Left colon (tissue), 2 donors: ENCODE measurements around the gene VSIR. TPM values are rescaled to one million over a fixed set of nuclear protein-coding genes. Genes with fewer than 3 reads are reported as not detected.
A peak's percentile ranks its signal among the peaks of the same experiment; 100 is the strongest.

Source experiments
- ATAC-seq: fragments of 200-7000 bp; cut with Tn5 transposase; one replicate; pipeline ENCODE4 v1.9.1; 2020; ENCODE audit warnings: mild to moderate bottlenecking, moderate library complexity
- DNase-seq, 2 donors: peaks; one replicate each; pipeline ENCODE4 v3.0.0-alpha.2; 2020
- intact Hi-C, 2 donors: fragments of 100-400 bp; cut with DNase I in 1 of 2; cut with micrococcal nuclease in 1 of 2; formaldehyde crosslinking; loops; one replicate each; pipeline versions ENCODE4 v1.11.2 to v1.14.0; 2022; cut with DNase I, micrococcal nuclease
- total RNA-seq, 2 donors: library from RNA; stranded (reverse); fragmentation: NEBNext Ultra II Directional; extraction: Animal tissue kit (Norgen Biotek cat#: 25700); gene quantifications; one replicate each; pipeline ENCODE4 v1.2.1, GENCODE V29; 2021
- donor health status: DM: no; HTN: no; CAD: no.
- donor health status: DM: yes; HTN: yes; CAD: no.

VSIR gene
- total RNA-seq, 2 donors from 2014 or later = 50.5 to 76.7 TPM

GRCh38 chr10:71743866-71744265, 29.5 kb downstream of the VSIR start:
- ATAC-seq = no peak
- DNase-seq = no peak
- intact Hi-C loops = no loop called here

- intact Hi-C loops = no loop called here
- ATAC-seq = no peak
These were observed 30.1 kb downstream of the VSIR start for GRCh38 chr10:71743089-71743838.

GRCh38 chr10:71742301-71743088, 30.8 kb downstream of the VSIR start:
- intact Hi-C loops = no loop called here
- DNase-seq = no peak
- ATAC-seq = no peak

More at GRCh38 chr10:71743089-71743838, 30.1 kb downstream of the VSIR start:
- DNase-seq = no peak

- no peak for DNase-seq
- no peak for ATAC-seq
- intact Hi-C loops = no loop called here
These were observed 31.6 kb downstream of the VSIR start for GRCh38 chr10:71741671-71742070.

- intact Hi-C loops = no loop called here
- ATAC-seq = no peak
- DNase-seq = no peak
These were observed 32.3 kb downstream of the VSIR start for GRCh38 chr10:71741029-71741428.

GRCh38 chr10:71740069-71740653, 33.2 kb downstream of the VSIR start:
- ATAC-seq = no peak
- intact Hi-C loops = no loop called here
- peak in 1 of 2 donors; percentile 54 for DNase-seq

GRCh38 chr10:71739358-71739900, 33.9 kb downstream of the VSIR start:
- DNase-seq (no peak), ATAC-seq (no peak)
- intact Hi-C loops = no loop called here

- no peak for ATAC-seq
- intact Hi-C loops = no loop called here
- no peak for DNase-seq
These were observed 35.5 kb downstream of the VSIR start for GRCh38 chr10:71737834-71738197.

- intact Hi-C loops = no loop called here
- no peak for DNase-seq
- ATAC-seq = peak; percentile 87
These were observed 36.1 kb downstream of the VSIR start for GRCh38 chr10:71737001-71737833.

- intact Hi-C loops = no loop called here
- DNase-seq (no peak), ATAC-seq (no peak)
These were observed 36.8 kb downstream of the VSIR start for GRCh38 chr10:71736570-71736952.

GRCh38 chr10:71735709-71736569, 37.4 kb downstream of the VSIR start:
- ATAC-seq = peak; percentile 59
- intact Hi-C loops = no loop called here
- peak; percentile 54 to 75 for DNase-seq

GRCh38 chr10:71734797-71735196, 38.5 kb downstream of the VSIR start:
- no peak for ATAC-seq
- intact Hi-C loops = no loop called here
- DNase-seq = no peak

GRCh38 chr10:71731791-71732190, 41.5 kb downstream of the VSIR start:
- intact Hi-C loops = no loop called here
- no peak for ATAC-seq
- no peak for DNase-seq

GRCh38 chr10:71729161-71729636, 44.1 kb downstream of the VSIR start:
- intact Hi-C loops = no loop called here
- ATAC-seq = peak; percentile 72
- DNase-seq = peak; percentile 87 to 91

- ATAC-seq (peak; percentile 73), DNase-seq (peak; percentile 86 to 90)
- intact Hi-C loops = no loop called here
These were observed 45.3 kb downstream of the VSIR start for GRCh38 chr10:71727738-71728737.

GRCh38 chr10:71727105-71727737, 46.1 kb downstream of the VSIR start:
- DNase-seq (no peak), ATAC-seq (peak; percentile 6)
- intact Hi-C loops = no loop called here
